GM19438 (cell line): ENCODE data around the gene CRYGN.

Experiments used
- ATAC-seq: cut with Tn5 transposase; IDR thresholded peaks from one replicate; pipeline ENCODE4 v1.9.1; 2021; ENCODE audit warnings: low read depth; ENCODE audit not compliant: unreplicated experiment

Gene CRYGN

DNA sequence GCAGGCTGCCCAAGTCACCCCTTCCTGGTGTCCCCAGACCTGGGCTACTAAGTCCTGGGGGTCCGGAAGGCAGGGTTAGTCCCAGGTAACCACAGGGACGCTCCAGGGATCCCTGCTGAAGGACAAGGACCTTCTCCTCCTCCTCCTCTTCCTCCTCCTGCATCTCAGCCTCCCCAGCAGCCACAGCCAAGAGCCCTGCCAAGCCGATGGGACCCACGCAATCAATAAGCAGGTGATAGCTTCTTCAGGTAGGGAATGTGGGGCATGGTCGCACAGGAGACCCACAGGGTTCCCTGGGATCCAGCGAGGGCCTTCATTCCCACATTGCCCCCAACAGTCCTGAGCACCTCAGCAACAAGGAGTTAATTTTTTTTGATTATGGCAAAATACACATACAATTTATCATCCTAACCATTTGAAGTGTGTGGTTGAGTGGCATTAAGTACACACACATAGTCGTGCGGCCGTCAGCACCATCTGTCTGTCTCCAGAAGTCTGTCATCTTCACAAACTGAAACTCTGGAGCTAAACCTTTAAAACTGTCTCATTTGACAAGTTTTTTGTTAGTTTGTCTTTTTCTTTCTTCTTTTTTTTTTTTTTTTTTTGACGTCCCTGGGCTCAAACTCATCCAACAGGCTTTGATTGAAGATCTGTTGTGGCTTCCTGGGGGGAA is 12.1 kb downstream of the CRYGN start:
- no peak for ATAC-seq

- no peak for ATAC-seq
Measured at GRCh38 chr7:151426904-151427704, 12.8 kb downstream of the CRYGN start.

DNA sequence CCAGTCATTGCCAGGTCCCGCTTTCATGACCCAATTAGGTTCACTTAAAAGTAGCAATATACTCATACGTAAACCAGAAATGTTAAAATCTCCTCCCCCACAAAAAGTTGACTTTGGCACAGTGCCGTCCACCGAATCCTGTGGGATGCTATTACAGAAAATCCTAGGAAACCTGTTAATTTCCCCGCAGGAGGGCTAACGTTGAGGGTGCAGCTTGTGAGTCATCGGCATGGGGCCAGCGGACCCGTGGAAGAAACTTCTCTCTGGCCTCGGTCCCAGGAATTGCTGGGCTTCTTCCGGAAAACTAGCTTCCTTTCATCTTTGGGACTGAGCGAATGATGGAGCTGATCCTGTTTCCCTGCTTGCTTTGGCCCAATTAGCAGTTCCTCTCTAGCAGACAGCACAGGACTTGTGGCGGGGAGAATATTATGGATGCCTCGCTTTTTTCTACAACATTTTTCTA is 13.5 kb downstream of the CRYGN start:
- no peak for ATAC-seq

- no peak for ATAC-seq
Measured at GRCh38 chr7:151425670-151426440, 14.1 kb downstream of the CRYGN start.

GRCh38 chr7:151424799-151425198 is 15.1 kb downstream of the CRYGN start:
- ATAC-seq: no peak

DNA sequence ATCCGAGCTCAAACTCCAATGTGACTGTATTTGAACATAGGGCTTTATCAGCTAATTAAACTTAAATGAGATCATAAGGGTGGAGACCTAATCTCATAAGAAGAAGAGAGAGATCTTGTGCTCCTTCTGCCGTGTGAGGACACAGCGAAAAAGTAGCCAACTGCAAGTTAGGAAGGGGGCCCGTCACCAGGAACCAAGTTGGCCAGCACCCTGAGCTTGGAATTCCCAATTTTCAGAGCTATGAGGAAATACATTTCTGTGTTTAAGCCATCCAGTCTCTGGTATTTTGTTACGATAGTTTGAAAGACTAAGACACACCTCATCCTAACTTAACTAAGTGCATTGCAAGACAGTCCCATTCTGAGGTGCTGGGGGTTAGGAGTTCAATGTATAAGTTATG is 16.0 kb downstream of the CRYGN start:
- no peak for ATAC-seq

DNA sequence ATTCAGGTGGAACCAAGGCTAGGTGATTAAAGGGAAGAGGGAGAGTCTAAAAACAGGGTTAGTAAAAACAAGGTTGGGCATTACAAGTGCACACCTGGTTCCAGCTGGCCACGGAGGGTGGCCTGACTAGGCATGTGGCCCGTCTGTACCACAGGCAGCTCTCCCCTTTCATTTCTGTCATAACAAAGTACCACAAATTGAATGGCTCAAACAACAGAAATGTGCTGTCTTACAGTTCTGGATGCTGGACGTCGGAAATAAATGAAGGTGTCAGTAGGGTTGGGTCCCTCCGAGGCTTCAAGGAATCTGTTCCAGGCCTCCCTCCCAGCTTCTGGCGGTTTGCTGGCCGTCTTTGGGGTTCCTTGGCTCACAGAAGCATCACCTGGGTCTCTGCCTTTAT is 16.7 kb downstream of the CRYGN start:
- ATAC-seq: no peak

DNA sequence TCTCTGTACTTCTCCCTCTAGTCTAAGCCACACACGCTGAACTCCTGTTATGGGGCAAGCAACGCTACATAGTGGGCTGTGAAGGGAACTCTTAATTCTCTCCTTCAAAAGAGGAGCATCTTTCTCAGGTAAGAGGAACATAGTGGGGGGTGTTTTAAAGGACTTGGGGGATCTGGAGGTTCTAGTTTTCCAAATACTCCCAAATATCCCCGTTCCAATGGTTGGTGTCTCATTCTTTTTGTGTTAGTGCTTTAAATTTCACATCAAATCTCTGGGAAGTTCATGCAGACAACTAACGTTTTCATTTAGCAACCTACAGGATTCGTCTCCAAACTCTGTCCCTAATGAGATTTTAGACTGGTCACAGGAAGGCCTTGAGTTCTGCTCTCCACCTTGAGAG is 17.7 kb downstream of the CRYGN start:
- ATAC-seq: no peak

DNA sequence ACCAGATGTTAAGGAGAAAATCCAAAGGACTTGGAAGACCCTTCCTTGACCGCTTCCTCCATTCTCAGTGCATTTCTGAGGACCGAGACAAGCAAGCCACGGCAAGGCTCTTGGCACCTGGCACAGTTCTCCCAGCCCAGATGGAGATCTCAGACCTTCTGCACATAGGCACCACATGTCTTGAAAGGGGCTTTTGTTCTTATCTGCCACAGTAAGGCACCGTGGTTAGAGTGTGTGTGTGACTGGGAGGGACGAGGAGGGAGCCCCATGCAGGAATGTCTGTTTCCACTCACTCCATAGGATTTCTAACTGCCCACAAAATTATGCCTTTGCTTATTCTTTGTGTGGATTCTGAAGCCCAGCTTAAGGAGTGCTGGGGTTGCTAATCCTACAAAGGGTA is 19.8 kb downstream of the CRYGN start:
- no peak for ATAC-seq

- no peak for ATAC-seq
Measured at GRCh38 chr7:151416941-151417315, 23.0 kb downstream of the CRYGN start.

GRCh38 chr7:151416112-151416940 is 23.6 kb downstream of the CRYGN start:
- no peak for ATAC-seq

DNA sequence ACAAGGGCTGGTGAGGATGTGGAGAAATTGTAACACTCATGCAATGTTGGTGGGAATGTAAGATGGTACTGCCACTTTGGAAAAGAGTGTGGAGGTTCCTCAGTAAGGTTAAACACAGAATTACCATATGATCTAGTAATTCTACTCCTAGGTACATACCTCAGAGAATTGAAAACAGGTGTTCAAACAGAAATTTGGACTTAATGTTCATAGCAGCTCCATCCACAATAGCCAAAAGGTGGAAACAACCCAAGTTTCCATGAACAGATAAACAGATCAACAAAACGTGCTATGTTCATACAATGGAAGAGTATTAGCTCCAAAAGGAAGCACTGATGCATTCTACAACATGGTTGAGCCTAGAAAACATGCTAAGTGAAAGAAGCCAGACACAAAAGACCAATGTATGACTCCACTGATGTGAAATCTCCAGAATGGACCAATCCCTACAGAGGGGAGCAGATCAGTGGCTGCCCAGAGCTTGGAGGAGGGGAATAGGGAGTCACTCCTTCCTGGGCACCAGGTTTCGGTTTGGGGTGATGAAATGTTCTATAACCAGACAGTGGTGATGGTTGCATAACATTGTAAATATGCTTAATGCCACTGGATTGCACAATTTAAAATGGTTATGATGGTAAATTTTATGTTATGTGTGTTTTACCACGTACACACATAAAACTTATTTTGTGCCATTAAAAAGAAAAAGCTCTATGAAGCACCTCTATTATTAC is 24.4 kb downstream of the CRYGN start:
- no peak for ATAC-seq

DNA sequence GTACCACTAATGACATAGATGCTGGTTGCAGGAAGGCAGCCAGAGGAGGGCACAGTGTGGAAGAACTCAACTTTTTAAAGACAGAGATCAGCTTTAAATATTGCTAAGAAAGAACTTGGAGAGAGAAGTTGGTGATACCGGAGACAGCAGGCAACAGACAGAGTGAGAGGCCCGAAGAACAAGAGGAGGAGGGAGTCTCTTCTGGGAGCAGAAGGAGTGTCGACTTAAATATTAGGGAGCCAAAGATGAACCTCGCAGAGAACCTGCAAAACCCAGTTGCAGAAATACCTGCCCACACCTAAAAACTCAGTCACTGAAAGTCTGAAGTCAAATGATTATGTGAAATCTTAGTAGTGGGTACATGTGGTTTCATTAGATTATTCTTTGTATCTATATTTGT is 26.7 kb downstream of the CRYGN start:
- no peak for ATAC-seq

DNA sequence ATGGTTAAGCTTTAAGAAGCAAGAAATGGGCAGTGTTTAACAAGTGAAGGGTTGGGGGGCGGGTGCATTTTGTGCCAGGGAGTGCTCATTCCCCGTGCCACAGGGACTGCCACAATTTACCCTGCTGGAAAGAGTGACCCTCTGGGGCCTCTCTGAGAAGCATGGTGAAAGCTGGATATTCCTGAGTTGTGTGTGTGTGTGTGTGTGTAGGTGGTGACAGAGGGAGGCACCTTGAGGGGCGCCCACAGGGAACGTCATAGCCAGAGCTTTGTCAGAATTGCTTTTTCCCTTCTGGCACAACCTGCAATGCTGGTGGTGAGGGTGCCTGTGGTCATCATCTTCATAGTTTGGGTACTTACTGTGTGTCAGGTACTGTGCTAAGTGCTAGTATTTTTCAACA is 27.6 kb downstream of the CRYGN start:
- ATAC-seq: no peak

DNA sequence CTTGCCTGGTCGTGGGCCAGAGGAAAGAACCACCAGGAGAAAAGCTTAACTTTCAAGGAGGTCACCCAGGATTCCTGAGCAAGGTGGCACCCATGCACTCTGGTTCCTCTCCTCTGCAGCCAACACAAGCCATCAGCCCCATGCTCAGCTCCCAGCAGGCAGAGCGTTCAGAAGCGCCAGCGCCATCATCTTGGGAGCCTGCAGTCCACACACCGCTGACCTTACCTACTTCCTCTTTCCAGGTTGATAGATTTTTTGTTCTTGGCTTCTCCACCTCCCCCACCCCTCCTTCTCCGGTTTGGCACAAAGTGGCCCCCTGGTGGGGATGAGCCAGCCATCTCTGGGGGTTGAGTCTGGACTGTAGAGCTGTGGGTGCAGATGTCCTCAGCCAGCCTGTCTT is 28.4 kb downstream of the CRYGN start:
- no peak for ATAC-seq

DNA sequence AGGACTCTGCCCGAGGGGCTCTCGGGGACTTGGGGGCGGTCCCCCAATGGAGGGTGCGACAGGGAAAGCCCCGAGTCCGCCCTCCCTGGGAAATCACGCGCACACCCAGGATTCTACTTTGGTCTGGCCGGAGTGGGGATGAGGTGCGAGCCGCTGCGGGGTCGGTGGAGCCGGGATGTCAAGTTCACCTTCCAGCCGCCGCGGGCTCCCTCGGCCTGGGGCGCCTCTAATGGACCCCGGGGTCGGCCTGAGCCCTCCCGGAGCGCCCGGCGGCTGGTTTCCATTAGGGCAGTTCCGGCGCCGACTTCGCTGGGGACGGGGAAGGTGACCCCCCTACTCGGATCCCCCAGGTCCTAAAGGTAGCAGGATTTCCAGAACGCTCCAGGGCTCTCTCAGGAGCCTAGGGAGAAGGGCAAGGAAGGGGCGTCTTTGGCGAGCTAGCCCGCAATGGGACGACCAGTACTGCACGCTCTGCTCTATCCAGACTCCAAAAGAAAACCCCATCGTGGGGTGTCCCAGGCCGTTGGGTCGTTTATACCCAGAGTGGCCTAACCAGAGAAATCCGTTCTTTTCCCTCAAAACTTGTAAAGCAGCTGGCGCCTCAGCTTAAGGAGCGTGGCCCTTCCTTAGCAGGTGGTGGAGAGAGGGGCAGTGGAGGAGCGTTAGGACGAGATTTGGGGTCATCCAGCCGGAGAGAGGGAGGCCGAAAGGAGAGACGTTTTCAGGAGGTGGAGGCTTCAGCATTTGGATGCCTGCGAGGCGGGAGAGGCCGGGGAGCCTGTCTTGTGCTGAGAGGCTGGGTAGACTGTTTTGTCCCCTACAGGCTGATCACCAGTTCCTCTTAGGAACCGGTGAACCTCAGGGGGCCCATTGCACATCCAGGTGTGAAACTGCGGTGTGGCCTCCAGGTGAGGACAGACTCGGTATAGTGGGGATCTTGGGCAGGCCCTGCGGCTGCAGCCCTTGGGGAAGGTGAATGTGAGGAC is 29.2 kb downstream of the CRYGN start:
- ATAC-seq: no peak

GRCh38 chr7:151409667-151410404 is 30.1 kb downstream of the CRYGN start, which contains the start of gene WDR86:
Gene WDR86, minus strand, starts transcription at chr7:151410038. Its CDS starts 449 bp downstream, at chr7:151409589.
- ATAC-seq: no peak
